Body of pancreas (tissue), 4 donors: ENCODE data around the gene BHLHA9.

Source experiments
- POLR2A ChIP-seq, 3 donors: fragments of 450-650 bp; IDR thresholded peaks; one replicate each; pipeline ENCODE4 v1.6.1; 2016; ENCODE audit warnings: antibody characterized with exemption in 3 of 3, mild to moderate bottlenecking in 2 of 3
- TF ChIP-seq, protein P1 (sequence below), 7 experiments: fragments of 450-650 bp in 4 of 7; fragments of 200-600 bp in 3 of 7; sonication (generic) in 3 of 7; IDR thresholded peaks; one replicate each; pipeline ENCODE4 v1.5.1; 2016 to 2019; ENCODE audit warnings: antibody characterized with exemption in 7 of 7

DNA sequence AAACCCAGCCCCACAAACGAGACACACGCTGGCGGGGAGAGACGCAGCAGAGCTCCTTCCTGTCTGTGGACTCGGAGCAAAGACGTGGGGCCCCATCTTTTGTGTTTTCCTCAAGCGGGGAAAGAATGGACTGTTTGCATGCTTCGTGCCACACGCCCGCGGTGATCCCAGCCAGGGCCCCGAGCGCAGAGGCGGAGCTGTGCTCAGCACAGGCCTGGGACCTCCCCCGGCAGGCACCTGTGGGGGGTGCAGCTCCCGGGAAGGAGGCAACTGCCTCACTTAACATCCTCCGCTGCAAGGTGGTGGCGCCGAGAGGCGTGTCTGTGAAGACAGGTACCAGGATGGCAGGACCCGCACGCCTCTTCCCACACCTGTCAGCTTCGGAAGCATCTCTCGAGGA, 28.4 kb downstream of the BHLHA9 start:
- TF ChIP-seq, protein P1, sequence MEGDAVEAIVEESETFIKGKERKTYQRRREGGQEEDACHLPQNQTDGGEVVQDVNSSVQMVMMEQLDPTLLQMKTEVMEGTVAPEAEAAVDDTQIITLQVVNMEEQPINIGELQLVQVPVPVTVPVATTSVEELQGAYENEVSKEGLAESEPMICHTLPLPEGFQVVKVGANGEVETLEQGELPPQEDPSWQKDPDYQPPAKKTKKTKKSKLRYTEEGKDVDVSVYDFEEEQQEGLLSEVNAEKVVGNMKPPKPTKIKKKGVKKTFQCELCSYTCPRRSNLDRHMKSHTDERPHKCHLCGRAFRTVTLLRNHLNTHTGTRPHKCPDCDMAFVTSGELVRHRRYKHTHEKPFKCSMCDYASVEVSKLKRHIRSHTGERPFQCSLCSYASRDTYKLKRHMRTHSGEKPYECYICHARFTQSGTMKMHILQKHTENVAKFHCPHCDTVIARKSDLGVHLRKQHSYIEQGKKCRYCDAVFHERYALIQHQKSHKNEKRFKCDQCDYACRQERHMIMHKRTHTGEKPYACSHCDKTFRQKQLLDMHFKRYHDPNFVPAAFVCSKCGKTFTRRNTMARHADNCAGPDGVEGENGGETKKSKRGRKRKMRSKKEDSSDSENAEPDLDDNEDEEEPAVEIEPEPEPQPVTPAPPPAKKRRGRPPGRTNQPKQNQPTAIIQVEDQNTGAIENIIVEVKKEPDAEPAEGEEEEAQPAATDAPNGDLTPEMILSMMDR (IDR thresholded peaks at IDR 0.05), result no peak
- no peak for TF ChIP-seq POLR2A (IDR thresholded peaks at IDR 0.05)
